HepG2 (cell line): ENCODE results near the gene CDC34. TPM values are rescaled to one million over a fixed set of nuclear protein-coding genes. Genes with fewer than 3 reads are reported as not detected.

Experiments
- AHDC1 ChIP-seq: sonication (generic); formaldehyde crosslinking; IDR thresholded peaks from 2 replicates; pipeline ENCODE4 v1.5.1; 2020; ENCODE audit warnings: mild to moderate bottlenecking, missing genetic modification reagents, borderline replicate concordance
- IKZF4 ChIP-seq: sonication (generic); formaldehyde crosslinking; IDR thresholded peaks from 2 replicates; pipeline ENCODE4 v1.5.1; 2020; ENCODE audit warnings: borderline replicate concordance, mild to moderate bottlenecking, low read depth, missing genetic modification reagents; ENCODE audit errors: not compliant biosample characterization
- JDP2 ChIP-seq: sonication (generic); formaldehyde crosslinking; IDR thresholded peaks from 2 replicates; pipeline ENCODE4 v1.8.1; 2022; ENCODE audit warnings: missing genetic modification reagents, borderline replicate concordance
- KLF12 ChIP-seq: sonication (generic); formaldehyde crosslinking; IDR thresholded peaks from 2 replicates; pipeline ENCODE4 v1.4.0; 2020; ENCODE audit warnings: missing genetic modification reagents, borderline replicate concordance
- MAFF ChIP-seq: IDR thresholded peaks from 2 replicates; pipeline ENCODE4 v1.6.1; 2011; ENCODE audit warnings: low read depth, low read length, improper control_type of control experiment
- MXI1 ChIP-seq: IDR thresholded peaks from 3 replicates; pipeline ENCODE4 v1.6.1; 2012; ENCODE audit warnings: low read depth, low read length, inconsistent platforms, borderline replicate concordance
- NR2F6 ChIP-seq, 2 experiments: IDR thresholded peaks; 2 replicates each; pipeline ENCODE4 v1.6.1; 2016; ENCODE audit warnings: antibody characterized with exemption in 1 of 2, mild to moderate bottlenecking in 1 of 2
- RXRB ChIP-seq: IDR thresholded peaks from 2 replicates; pipeline ENCODE4 v1.6.1; 2016; ENCODE audit warnings: borderline replicate concordance, missing genetic modification reagents, missing compliant biosample characterization
- ZBTB37 ChIP-seq: sonication (generic); formaldehyde crosslinking; IDR thresholded peaks from 2 replicates; pipeline ENCODE4 v1.4.0; 2020; ENCODE audit warnings: mild to moderate bottlenecking, missing genetic modification reagents
- ZBTB38 ChIP-seq: sonication (generic); formaldehyde crosslinking; IDR thresholded peaks from 2 replicates; pipeline ENCODE4 v1.5.1; 2020; ENCODE audit warnings: mild to moderate bottlenecking, missing genetic modification reagents
- ZKSCAN1 ChIP-seq: fragments of 150-350 bp; IDR thresholded peaks from 2 replicates; pipeline ENCODE4 v1.6.1; 2014; ENCODE audit warnings: low read length
- ZNF17 ChIP-seq: sonication (generic); formaldehyde crosslinking; IDR thresholded peaks from 2 replicates; pipeline ENCODE4 v1.5.0; 2020; ENCODE audit warnings: mild to moderate bottlenecking, missing genetic modification reagents
- ZNF253 ChIP-seq: sonication (generic); formaldehyde crosslinking; IDR thresholded peaks from 2 replicates; pipeline ENCODE4 v1.8.0; 2022; ENCODE audit warnings: mild to moderate bottlenecking, missing genetic modification reagents, borderline replicate concordance
- ZNF296 ChIP-seq: sonication (generic); formaldehyde crosslinking; conservative IDR thresholded peaks from 2 replicates; pipeline ENCODE4 v1.5.0; 2020; ENCODE audit warnings: mild to moderate bottlenecking, missing genetic modification reagents
- ZNF329 ChIP-seq: sonication (generic); formaldehyde crosslinking; IDR thresholded peaks from 2 replicates; pipeline ENCODE4 v1.9.0; 2021; ENCODE audit warnings: low read depth, mild to moderate bottlenecking, missing genetic modification reagents
- ZNF607 ChIP-seq: sonication (generic); formaldehyde crosslinking; IDR thresholded peaks from 2 replicates; pipeline ENCODE4 v1.5.1; 2020; ENCODE audit warnings: missing genetic modification reagents, mild to moderate bottlenecking, borderline replicate concordance
- ZNF672 ChIP-seq: sonication (generic); formaldehyde crosslinking; IDR thresholded peaks from 2 replicates; pipeline ENCODE4 v1.8.1; 2022; ENCODE audit warnings: missing genetic modification reagents
- ZSCAN21 ChIP-seq: sonication (generic); formaldehyde crosslinking; IDR thresholded peaks from 2 replicates; pipeline ENCODE4 v1.8.0; 2022; ENCODE audit warnings: mild to moderate bottlenecking, missing genetic modification reagents, moderate library complexity, borderline replicate concordance
- polyA plus RNA-seq, 8 experiments: library from polyadenylated mRNA; depleted of rRNA in 3 of 8; stranded (reverse) in 7 of 8; unstranded in 1 of 8; fragments of >200 nt; fragmentation: Illumina TruSeq in 4 of 8; extraction: Trizol in 4 of 8; gene quantifications; 2 replicates each; pipeline versions ENCODE4 v1.2.1 to v1.2.3, GENCODE V29; 2011 to 2016; ENCODE audit warnings: low read depth in 4 of 8, missing spikeins in 1 of 8, mixed read lengths in 1 of 8; ENCODE audit not compliant: insufficient read depth in 1 of 8
- total RNA-seq, 5 experiments: library from RNA; depleted of rRNA; stranded (reverse); fragments of >200 nt; fragmentation: Illumina TruSeq; extraction: Trizol; gene quantifications; 2 replicates each; pipeline ENCODE4 v1.2.3, GENCODE V29; 2016; ENCODE audit warnings: low read depth in 1 of 5
- TF ChIP-seq, protein P1 (sequence below): sonication (generic); formaldehyde crosslinking; IDR thresholded peaks from 2 replicates; pipeline ENCODE4 v1.8.1; 2023; ENCODE audit warnings: mild to moderate bottlenecking, missing genetic modification reagents, borderline replicate concordance
- TF ChIP-seq, protein P2 (sequence below): sonication (generic); formaldehyde crosslinking; IDR thresholded peaks from 2 replicates; pipeline ENCODE4 v1.8.0; 2023; ENCODE audit warnings: mild to moderate bottlenecking, missing genetic modification reagents

Gene CDC34
- total and polyA plus RNA-seq, 2 of the 13 experiments (the other 11 are each of a cell fraction or from before 2014, with no cell fraction given) = 138 to 150 TPM

DNA sequence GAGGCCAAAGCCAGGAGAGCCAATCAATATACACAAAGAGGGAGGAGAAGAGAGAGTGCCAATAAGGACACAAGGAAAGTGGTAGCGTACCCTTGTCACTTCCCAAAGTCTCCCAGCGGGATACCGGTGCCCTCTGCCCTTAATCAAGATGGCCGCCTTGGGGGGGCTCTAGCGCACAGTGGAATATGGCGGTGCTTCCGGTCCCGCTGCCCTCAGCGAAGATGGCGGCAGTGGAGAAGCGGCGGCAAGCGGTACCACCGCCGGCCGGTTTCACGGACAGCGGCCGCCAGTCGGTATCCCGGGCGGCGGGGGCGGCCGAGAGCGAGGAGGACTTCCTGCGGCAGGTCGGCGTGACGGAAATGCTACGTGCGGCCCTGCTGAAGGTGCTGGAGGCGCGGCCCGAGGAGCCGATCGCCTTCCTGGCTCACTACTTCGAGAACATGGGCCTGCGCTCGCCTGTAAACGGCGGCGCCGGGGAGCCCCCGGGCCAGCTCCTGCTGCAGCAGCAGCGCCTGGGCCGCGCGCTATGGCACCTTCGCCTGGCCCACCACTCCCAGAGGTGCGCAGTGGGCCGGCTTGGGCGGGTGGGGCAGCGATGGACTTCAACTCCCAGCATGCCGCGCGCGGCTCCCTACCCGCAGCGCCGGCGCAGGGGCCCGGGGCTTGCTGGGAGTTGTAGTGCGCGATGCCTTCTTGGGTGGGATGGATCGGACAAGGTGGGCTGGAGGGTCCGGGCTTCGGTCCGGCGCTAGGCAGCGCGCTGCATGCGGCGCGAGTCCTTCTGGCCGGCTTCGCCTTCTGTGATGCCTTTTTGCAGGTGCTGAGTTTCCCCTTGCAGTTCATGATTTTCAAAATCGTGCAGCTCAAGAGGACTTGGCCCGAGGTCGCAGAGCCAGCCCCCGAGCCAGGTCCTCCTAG is 24.0 kb upstream of the CDC34 start, which contains the start of gene TPGS1 (continued):
- peak; percentile 77 for TF ChIP-seq ZSCAN21 (CRISPR knock-in tag)
- TF ChIP-seq ZNF17 (CRISPR knock-in tag) = no peak
- TF ChIP-seq, protein P1, sequence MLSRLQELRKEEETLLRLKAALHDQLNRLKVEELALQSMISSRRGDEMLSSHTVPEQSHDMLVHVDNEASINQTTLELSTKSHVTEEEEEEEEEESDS (CRISPR knock-in tag) = peak; percentile 72; the same call in 1 of the 2 replicates
- peak; percentile 16; the same call in 1 of the 3 replicates for TF ChIP-seq MXI1
- no peak for TF ChIP-seq AHDC1 (CRISPR knock-in tag)
- no peak for TF ChIP-seq JDP2 (CRISPR knock-in tag)
- peak; percentile 47 for TF ChIP-seq IKZF4
- TF ChIP-seq, protein P2, sequence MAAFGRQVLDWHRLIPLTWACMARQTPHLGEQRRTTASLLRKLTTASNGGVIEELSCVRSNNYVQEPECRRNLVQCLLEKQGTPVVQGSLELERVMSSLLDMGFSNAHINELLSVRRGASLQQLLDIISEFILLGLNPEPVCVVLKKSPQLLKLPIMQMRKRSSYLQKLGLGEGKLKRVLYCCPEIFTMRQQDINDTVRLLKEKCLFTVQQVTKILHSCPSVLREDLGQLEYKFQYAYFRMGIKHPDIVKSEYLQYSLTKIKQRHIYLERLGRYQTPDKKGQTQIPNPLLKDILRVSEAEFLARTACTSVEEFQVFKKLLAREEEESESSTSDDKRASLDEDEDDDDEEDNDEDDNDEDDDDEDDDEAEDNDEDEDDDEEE = no peak
- peak; percentile 37 for TF ChIP-seq RXRB (CRISPR knock-in tag)
- no peak for TF ChIP-seq ZNF329 (CRISPR knock-in tag)
- TF ChIP-seq ZNF607 (CRISPR knock-in tag) = peak; percentile 92; the same call in 1 of the 2 replicates
- no peak for TF ChIP-seq ZNF296 (CRISPR knock-in tag)
- TF ChIP-seq ZBTB38 (CRISPR knock-in tag) = peak; percentile 23; the same call in 1 of the 2 replicates
- TF ChIP-seq NR2F6 (IDR thresholded peaks at IDR 0.05) = no peak
- no peak for TF ChIP-seq NR2F6 (CRISPR knock-in tag; IDR thresholded peaks at IDR 0.05)
- TF ChIP-seq ZKSCAN1 = no peak
- TF ChIP-seq ZNF672 = no peak
- no peak for TF ChIP-seq ZBTB37 (CRISPR knock-in tag)
- TF ChIP-seq KLF12 (CRISPR knock-in tag) = no peak; the same call in 1 of the 2 replicates
- TF ChIP-seq ZNF253 (CRISPR knock-in tag) = no peak
- no peak for TF ChIP-seq MAFF
